KMS-11 (cell line): ENCODE measurements around the gene PLPP1.

ENCODE experiments used
- H2AFZ ChIP-seq: fragments of 200-600 bp; sonication (generic); 2 replicates; pipeline ENCODE4 v1.6.1; 2016; ENCODE audit warnings: antibody characterized with exemption, mixed run types, low read depth
- H3K27ac ChIP-seq: fragments of 200-600 bp; sonication (generic); 2 replicates; pipeline ENCODE4 v1.6.1; 2016; ENCODE audit warnings: mild to moderate bottlenecking, mixed run types
- H3K27me3 ChIP-seq: fragments of 200-600 bp; sonication (generic); 2 replicates; pipeline ENCODE4 v1.6.1; 2017; ENCODE audit warnings: mild to moderate bottlenecking, low read depth, mixed run types, moderate library complexity; ENCODE audit not compliant: insufficient read depth
- H3K36me3 ChIP-seq: fragments of 200-600 bp; sonication (generic); 2 replicates; pipeline ENCODE4 v1.6.1; 2017; ENCODE audit warnings: mild to moderate bottlenecking, mixed run types; ENCODE audit not compliant: insufficient read depth
- H3K4me1 ChIP-seq: fragments of 200-600 bp; sonication (generic); 2 replicates; pipeline ENCODE4 v1.6.1; 2016; ENCODE audit warnings: mild to moderate bottlenecking, low read depth, mixed run types; ENCODE audit not compliant: poor library complexity, severe bottlenecking
- H3K4me2 ChIP-seq: fragments of 200-600 bp; sonication (generic); 2 replicates; pipeline ENCODE4 v1.7.0; 2016; ENCODE audit warnings: mild to moderate bottlenecking, mixed run types
- H3K4me3 ChIP-seq: fragments of 200-600 bp; sonication (generic); IDR thresholded peaks from 2 replicates; pipeline ENCODE4 v1.6.1; 2017; ENCODE audit warnings: low read depth, low read length, mixed read lengths; ENCODE audit not compliant: insufficient read depth
- H3K79me2 ChIP-seq: fragments of 200-600 bp; sonication (generic); 2 replicates; pipeline ENCODE4 v1.6.1; 2016; ENCODE audit warnings: low read depth, mixed run types; ENCODE audit not compliant: insufficient read depth
- H3K9ac ChIP-seq: fragments of 200-600 bp; sonication (generic); 2 replicates; pipeline ENCODE4 v1.6.1; 2016; ENCODE audit warnings: mild to moderate bottlenecking, mixed run types
- H4K20me1 ChIP-seq: fragments of 200-600 bp; sonication (generic); 2 replicates; pipeline ENCODE4 v1.6.1; 2016; ENCODE audit warnings: mild to moderate bottlenecking, mixed run types; ENCODE audit not compliant: insufficient read depth
- TF ChIP-seq, protein P1 (sequence below): fragments of 200-600 bp; sonication (generic); conservative IDR thresholded peaks from 2 replicates; pipeline ENCODE4 v1.6.1; 2017; ENCODE audit warnings: low read depth, mild to moderate bottlenecking, antibody characterized with exemption, low read length, moderate library complexity, mixed read lengths

PLPP1 gene

GRCh38 chr5:55568654-55569512 is 34.1 kb upstream of the PLPP1 start:
- H3K27ac ChIP-seq = no peak overlapping the region
- H3K4me2 ChIP-seq = no peak overlapping the region
- no peaks in the 10 kb centered on the region for H3K36me3 ChIP-seq
- no peaks in the 10 kb centered on the region for H4K20me1 ChIP-seq
- TF ChIP-seq, protein P1, sequence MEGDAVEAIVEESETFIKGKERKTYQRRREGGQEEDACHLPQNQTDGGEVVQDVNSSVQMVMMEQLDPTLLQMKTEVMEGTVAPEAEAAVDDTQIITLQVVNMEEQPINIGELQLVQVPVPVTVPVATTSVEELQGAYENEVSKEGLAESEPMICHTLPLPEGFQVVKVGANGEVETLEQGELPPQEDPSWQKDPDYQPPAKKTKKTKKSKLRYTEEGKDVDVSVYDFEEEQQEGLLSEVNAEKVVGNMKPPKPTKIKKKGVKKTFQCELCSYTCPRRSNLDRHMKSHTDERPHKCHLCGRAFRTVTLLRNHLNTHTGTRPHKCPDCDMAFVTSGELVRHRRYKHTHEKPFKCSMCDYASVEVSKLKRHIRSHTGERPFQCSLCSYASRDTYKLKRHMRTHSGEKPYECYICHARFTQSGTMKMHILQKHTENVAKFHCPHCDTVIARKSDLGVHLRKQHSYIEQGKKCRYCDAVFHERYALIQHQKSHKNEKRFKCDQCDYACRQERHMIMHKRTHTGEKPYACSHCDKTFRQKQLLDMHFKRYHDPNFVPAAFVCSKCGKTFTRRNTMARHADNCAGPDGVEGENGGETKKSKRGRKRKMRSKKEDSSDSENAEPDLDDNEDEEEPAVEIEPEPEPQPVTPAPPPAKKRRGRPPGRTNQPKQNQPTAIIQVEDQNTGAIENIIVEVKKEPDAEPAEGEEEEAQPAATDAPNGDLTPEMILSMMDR = no peak
- H3K79me2 ChIP-seq = no peaks in the 10 kb centered on the region
- H3K4me1 ChIP-seq = peaks cover 19% of the 10 kb centered on the region
- H3K4me3 ChIP-seq = no peak overlapping the region
- H3K27me3 ChIP-seq = no peaks in the 10 kb centered on the region
- no peak overlapping the region for H3K9ac ChIP-seq
- no peak overlapping the region for H2AFZ ChIP-seq

GRCh38 chr5:55564721-55565120 is 30.0 kb upstream of the PLPP1 start:
- no peaks in the 10 kb centered on the region for H3K27me3 ChIP-seq
- H3K79me2 ChIP-seq = no peaks in the 10 kb centered on the region
- peak overlapping the region; percentile 26; the same call in 1 of the 2 replicates for H3K9ac ChIP-seq
- no peak overlapping the region for H3K4me3 ChIP-seq
- peak overlapping the region; percentile 71 for H3K27ac ChIP-seq
- H3K4me2 ChIP-seq = peak overlapping the region; percentile 84
- peaks cover 29% of the 10 kb centered on the region for H3K4me1 ChIP-seq
- H3K36me3 ChIP-seq = no peaks in the 10 kb centered on the region
- TF ChIP-seq, protein P1 = no peak
- peak overlapping the region; percentile 27; the same call in 1 of the 2 replicates for H2AFZ ChIP-seq
- no peaks in the 10 kb centered on the region for H4K20me1 ChIP-seq

GRCh38 chr5:55558484-55558883 is 23.7 kb upstream of the PLPP1 start:
- no peak overlapping the region for H2AFZ ChIP-seq
- no peaks in the 10 kb centered on the region for H4K20me1 ChIP-seq
- no peaks in the 10 kb centered on the region for H3K79me2 ChIP-seq
- TF ChIP-seq, protein P1 = no peak
- H3K9ac ChIP-seq = no peak overlapping the region
- no peak overlapping the region for H3K4me3 ChIP-seq
- H3K4me1 ChIP-seq = peaks cover 15% of the 10 kb centered on the region
- no peak overlapping the region for H3K4me2 ChIP-seq
- H3K27me3 ChIP-seq = no peaks in the 10 kb centered on the region
- H3K27ac ChIP-seq = no peak overlapping the region
- H3K36me3 ChIP-seq = no peaks in the 10 kb centered on the region

DNA sequence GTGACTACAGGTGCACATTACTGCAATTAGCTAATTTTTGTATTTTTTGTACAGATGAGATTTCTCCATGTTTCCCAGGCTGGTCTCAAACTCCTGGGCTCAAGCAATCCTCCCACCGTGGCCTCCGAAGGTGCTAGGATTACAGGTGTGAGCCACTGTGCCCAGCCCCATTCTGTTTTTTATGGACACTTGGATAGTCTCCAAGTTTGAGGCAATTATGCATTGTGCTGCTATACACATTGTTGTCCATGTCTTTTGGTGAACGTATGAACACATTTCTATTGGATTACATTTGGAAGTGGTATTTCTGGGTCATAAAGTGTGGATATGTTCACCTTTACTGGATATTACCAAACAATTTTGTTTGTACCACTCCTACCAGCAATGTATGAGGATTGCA is 22.4 kb upstream of the PLPP1 start:
- Histone ChIP-seq H3K79me2 (no peaks in the 10 kb centered on the region), H3K9ac (no peak overlapping the region), H2AFZ (no peak overlapping the region), H3K4me2 (no peak overlapping the region), H3K4me3 (no peak overlapping the region), H3K36me3 (no peaks in the 10 kb centered on the region), H3K4me1 (peaks cover 9% of the 10 kb centered on the region), H4K20me1 (no peaks in the 10 kb centered on the region), H3K27ac (no peak overlapping the region), H3K27me3 (no peaks in the 10 kb centered on the region)
- TF ChIP-seq, protein P1 = no peak
